H1 (cell line): ENCODE data around the gene KANSL3.

Source experiments
- ATF3 ChIP-seq: IDR thresholded peaks from 2 replicates; pipeline ENCODE4 v1.6.1; 2011; ENCODE audit warnings: low read depth, mild to moderate bottlenecking, low read length; ENCODE audit not compliant: insufficient read depth
- BACH1 ChIP-seq: IDR thresholded peaks from 2 replicates; pipeline ENCODE4 v1.6.1; 2012; ENCODE audit warnings: low read length, improper control_type of control experiment
- CEBPB ChIP-seq: IDR thresholded peaks from 2 replicates; pipeline ENCODE4 v1.6.1; 2012; ENCODE audit warnings: low read depth, low read length
- CREB1 ChIP-seq: IDR thresholded peaks from 2 replicates; pipeline ENCODE4 v1.6.1; 2012; ENCODE audit warnings: inconsistent platforms
- CTCF ChIP-seq, 3 experiments: IDR thresholded peaks; 1 replicate in 2 of 3; 2 replicates in 1 of 3; pipeline versions ENCODE4 v1.5.1 to v1.6.1; 2011; ENCODE audit warnings: low read length in 3 of 3, mild to moderate bottlenecking in 3 of 3, inconsistent platforms in 2 of 3, low read depth in 1 of 3, moderate library complexity in 1 of 3; ENCODE audit not compliant: insufficient read depth in 1 of 3; ENCODE audit errors: control extremely low read depth in 1 of 3
- EGR1 ChIP-seq: IDR thresholded peaks from 2 replicates; pipeline ENCODE4 v1.6.1; 2011; ENCODE audit warnings: low read depth, low read length, borderline replicate concordance
- EZH2 ChIP-seq: fragments of 200-600 bp; sonication (generic); IDR thresholded peaks from 2 replicates; pipeline ENCODE4 v1.7.1; 2012; ENCODE audit warnings: low read depth, mild to moderate bottlenecking, moderate library complexity, low read length, inconsistent platforms; ENCODE audit not compliant: severe bottlenecking
- JUN ChIP-seq: IDR thresholded peaks from 2 replicates; pipeline ENCODE4 v1.6.1; 2011; ENCODE audit warnings: low read depth, mild to moderate bottlenecking, improper control_type of control experiment, low read length
- MAFK ChIP-seq: IDR thresholded peaks from 2 replicates; pipeline ENCODE4 v1.6.1; 2012; ENCODE audit warnings: low read depth, mild to moderate bottlenecking, improper control_type of control experiment, low read length
- MAX ChIP-seq: IDR thresholded peaks from 2 replicates; pipeline ENCODE4 v1.6.1; 2012; ENCODE audit warnings: inconsistent platforms
- POLR2A ChIP-seq, 2 experiments: IDR thresholded peaks; 1 replicate in 1 of 2; 2 replicates in 1 of 2; pipeline ENCODE4 v1.6.1; 2011; ENCODE audit warnings: low read depth in 2 of 2, low read length in 2 of 2, mild to moderate bottlenecking in 2 of 2; ENCODE audit errors: control extremely low read depth in 1 of 2
- POLR2AphosphoS5 ChIP-seq: IDR thresholded peaks from 2 replicates; pipeline ENCODE4 v1.6.1; 2011; ENCODE audit warnings: low read depth, low read length
- USF2 ChIP-seq: IDR thresholded peaks from 2 replicates; pipeline ENCODE4 v1.6.1; 2011; ENCODE audit warnings: low read length, improper control_type of control experiment

GRCh38 chr2:96574364-96574763, 63.7 kb downstream of the KANSL3 start:
- TF ChIP-seq MAX = no peak
- TF ChIP-seq CTCF (IDR thresholded peaks at IDR 0.05; ENCODE audit: control extremely low read depth in 1 of 3, insufficient read depth in 1 of 3, low read depth in 1 of 3, low read length in 3 of 3) = peak in 1 of 3 experiments; percentile 7; a peak in 1 of 4 replicates
- no peak for TF ChIP-seq ATF3
- TF ChIP-seq USF2 = no peak
- TF ChIP-seq POLR2A (IDR thresholded peaks at IDR 0.05; ENCODE audit: control extremely low read depth in 1 of 2, low read depth in 2 of 2, low read length in 2 of 2) = no peak
- no peak for TF ChIP-seq EZH2
- no peak for TF ChIP-seq EGR1
- no peak for TF ChIP-seq CEBPB
- TF ChIP-seq POLR2AphosphoS5 = no peak
- no peak for TF ChIP-seq MAFK
- no peak for TF ChIP-seq CREB1
- TF ChIP-seq BACH1 = no peak
- no peak for TF ChIP-seq JUN
